Measurements from ENCODE around the gene RRP8.

DNA sequence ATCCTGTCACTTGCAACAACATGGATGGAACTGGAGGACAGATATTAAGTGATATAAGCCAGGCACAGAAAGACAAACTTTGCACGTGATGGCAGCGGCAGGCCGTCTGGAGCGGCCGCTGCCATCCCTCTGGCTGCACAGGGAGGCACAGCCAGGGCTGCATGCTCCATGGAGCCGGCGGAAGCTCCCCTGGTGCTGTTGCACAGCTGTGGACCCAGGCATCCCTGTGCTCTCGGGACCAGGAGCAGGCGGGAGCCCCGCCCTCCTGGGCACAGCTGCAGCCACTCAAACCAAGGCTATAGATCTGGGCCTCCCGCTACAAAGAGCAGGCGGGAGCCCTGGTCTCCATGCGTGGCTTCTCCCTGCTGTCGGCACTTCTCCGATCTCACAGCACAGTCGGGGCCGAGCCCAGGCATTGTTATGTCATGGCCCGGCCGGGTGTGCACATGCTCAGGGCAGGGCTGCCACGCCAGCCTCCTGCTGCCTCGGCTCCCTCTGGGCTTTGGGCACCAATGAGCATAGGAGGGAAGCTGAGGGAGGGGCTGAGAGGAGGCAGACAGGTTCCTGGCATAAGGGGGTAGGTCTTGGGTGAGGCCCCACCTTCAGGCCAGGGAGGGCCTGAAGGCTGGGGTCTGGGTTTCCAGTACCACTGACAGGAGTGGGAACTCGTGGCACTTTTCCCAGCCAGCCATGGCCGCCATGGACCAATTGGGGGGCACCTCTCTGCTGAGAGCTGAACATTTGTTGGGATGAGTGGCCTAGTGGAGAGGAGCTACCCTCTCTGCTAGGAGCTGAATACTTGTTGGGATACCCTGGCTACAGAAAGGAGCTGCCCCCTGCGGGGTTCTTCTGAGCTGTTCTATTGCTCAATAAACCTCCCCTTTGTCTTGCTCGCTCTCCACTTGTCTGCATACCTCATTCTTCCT lies 16.7 kb downstream of the RRP8 start:
- TF ChIP-seq POLR2A (IDR thresholded peaks at IDR 0.05) (no peak), CTCF (IDR thresholded peaks at IDR 0.05) (no peak), EP300 (IDR thresholded peaks at IDR 0.05) (no peak)

Measured in tibial nerve (tissue), 4 donors.